Right kidney (tissue), 1 donor: Measurements from ENCODE around the gene NPHP4.

Source experiments
- DNase-seq: peaks from one replicate; pipeline ENCODE4 v3.0.0-alpha.2; 2016

Gene NPHP4

DNA sequence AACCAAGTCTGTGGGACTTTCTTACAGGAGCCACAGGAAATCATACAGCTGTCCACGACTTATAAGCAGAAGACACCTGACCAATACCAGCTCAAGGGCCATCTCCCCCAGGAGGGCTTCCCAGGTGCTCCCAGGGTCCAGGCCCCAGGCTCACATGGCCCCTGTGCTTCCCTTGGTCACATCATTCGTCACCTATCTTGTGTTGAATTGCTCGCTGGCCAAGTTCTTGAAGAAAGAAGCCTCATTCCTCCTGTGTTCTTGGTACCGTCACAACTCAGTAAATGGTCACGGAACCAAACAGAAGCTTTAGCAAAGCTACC lies 3.0 kb downstream of the NPHP4 start:
- no peak for DNase-seq

DNA sequence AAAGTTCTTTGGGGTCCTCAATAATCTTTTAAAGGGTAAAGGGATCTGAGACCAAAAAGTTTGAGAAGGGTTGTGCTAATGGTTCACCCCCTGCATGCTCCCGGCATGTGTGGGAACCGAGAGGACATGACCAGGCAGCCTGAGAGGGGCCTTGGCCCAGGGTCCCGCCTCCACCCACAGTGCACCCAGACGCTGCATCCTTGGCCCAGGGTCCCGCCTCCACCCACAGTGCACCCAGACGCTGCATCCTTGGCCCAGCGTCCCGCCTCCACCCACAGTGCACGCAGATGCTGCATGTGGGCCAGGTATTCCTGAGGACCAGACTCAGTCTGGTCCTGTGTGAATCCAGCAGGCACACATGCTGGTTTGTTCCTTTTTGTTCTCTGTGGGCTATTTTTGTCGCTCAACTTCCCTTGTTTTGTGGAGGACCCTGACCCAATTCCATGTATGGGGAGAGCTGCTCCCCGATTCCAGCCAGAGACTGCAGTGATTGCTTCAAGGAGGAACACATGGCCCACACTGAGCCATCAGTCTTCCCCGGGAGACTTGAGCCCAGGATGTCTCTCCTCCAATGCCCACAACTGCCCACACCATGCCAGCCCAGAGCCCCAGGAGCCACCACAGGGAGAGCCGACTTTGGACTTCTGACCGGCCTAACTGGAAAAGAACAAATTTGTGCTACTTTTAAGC lies 3.5 kb downstream of the NPHP4 start:
- no peak for DNase-seq

DNA sequence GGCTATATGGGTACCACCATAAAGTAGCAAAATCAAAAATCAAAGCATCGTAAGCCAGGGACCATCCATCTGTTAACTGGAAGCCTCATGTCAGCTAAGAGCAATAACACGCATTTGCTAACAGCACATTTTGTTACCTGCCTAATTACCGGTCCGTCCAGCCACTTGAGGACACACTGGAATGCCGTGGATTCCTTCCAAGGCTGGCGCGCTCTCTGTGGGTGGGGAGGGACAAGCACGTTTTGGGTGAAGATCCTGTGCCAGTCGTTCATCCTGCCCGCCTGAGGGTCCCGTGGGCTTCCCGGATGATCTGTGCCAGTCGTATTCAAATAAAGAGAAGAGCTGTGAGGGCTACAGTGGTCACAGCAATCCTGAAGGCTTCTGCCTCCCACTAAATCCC lies 6.2 kb downstream of the NPHP4 start:
- no peak for DNase-seq

DNA sequence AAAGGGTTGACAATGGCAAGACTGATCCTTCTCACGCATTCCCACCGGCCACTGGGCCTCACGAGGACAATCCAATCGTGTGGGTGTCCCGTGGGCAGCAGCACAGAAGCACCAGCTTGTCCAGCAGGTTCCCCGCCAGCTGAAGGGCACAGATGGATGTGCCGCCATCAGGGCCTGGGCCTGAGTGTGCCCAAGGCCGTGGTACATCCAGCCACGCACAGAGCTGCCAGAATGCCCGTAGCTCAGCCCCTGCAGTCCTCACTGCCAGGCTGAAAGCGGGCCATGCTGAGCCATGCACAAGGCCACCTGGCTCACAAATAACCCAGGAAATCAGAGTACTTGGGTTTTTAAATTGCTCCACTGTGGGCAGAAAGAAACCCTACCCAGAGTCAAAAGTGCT lies 7.0 kb downstream of the NPHP4 start:
- DNase-seq, result no peak

DNA sequence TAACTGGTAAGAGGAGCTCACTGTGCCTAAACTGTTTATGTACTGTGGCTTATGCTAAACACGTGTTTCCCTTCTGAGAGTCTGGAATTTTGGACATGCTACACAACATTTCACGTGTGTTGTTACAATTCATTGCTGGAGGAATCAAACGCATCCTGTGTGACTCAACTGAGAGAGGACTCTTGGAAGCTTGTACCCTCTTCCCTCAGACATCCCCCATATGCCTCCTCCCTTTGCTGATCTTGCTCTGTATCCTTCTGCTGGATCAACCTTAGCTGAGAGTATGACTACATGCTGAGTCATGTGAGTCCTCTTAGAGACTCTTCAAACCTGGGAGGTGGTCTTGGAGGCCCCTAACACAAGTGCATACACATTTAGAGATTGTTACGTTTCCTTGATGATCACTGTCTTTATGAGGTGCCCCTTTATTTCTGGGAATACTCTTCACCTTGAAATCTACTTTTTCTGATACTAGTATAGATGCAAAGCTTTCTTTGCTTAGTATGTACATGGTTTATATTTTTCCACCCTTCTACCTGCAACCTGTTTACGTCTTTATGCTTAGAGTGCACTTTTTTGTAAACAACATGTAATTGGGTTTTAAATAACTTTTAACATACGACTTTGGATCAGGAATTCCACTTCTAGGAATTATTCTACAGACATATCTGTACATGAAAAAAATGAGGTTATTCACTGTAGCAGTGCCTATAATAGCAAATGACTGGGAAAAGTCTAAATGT lies 8.7 kb downstream of the NPHP4 start:
- DNase-seq, result no peak

DNA sequence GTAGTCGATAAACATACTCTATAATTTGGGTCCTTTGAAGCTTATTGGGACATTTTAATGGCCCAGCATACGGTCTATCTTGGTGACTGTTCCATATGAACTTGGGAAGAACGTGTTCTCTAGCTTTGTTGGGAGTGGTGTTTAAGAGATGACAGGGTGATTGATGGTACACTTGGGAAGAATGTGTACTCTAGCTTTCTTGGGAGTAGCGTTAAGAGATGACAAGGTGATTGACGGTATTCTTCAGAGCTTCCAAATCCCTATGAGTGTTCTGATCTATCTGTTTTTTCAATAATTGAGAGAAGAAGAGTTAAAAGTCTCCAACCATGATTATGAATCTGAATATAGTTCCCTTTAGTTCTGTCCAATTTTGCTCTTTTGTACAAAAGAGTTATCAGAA lies 9.4 kb downstream of the NPHP4 start:
- DNase-seq, result no peak

DNA sequence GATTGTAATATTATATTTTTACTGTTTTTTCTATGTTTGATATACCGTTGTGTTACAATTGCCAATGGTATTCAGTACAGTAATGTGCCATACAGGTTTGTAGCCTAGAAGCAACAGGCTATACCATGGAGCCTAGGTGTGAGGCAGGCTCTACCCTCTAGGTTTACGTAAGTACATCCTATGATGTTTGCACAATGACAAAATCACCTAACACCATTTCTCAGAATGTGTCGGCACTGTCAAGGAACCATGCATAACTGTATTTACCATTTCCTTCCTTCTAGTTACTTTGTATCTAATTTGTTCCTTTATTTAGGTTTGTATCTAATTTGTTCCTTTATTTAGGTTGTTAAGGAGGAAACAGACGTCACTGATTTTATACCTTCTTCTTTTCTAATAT lies 9.9 kb downstream of the NPHP4 start:
- no peak for DNase-seq

DNA sequence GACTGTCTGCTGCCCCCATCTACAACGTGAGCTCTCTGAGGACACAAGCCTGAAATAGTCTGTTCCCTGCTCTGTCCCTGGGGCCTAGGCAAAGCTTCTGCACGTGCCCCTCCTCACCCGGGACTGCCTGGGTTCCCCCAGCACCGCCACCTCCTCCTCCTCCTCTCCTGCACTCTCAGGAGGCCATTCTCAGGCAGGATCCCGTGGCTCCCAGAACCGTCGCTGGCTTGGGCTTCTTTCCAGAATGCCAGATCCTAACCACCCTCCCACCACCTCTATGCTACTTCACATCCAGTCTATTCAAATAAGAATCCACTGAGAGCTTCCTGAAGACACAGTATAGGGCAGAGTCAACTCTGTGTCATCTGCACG lies 11.2 kb downstream of the NPHP4 start:
- no peak for DNase-seq

DNA sequence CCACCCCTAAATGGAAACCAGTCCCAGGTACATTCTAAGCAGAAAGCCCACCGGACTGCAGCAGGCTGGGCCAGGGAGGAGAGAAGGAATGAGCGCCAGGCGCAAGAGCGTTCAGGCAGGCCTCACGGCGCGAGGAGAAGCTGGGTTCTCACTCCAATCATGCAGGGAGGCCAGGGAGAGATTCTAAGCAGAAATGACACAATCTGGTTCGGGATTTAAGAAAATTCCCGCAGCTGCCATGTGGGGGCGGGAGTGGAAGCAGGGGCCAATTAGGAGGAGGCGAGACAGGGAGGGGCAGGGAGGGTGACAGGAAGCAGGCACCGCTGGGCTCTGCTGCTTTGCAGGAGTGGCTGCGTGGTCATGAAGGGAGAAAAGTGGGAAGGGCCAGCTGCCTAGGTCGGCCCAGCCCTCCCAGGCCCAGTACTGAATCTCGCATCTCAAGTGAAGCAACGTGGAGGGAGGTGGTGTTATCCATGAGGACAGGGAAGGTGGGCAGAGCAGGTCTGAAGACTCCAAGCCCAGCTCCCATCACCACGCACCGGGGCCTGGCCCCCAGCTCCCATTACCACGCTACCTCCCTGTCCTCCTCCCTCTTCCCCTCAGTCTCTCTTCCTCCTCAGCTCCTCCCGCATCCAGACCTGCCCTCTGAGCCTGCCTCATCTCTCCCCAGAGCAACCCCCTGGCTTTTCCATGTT lies 11.8 kb downstream of the NPHP4 start:
- DNase-seq, result peak; percentile 25

DNA sequence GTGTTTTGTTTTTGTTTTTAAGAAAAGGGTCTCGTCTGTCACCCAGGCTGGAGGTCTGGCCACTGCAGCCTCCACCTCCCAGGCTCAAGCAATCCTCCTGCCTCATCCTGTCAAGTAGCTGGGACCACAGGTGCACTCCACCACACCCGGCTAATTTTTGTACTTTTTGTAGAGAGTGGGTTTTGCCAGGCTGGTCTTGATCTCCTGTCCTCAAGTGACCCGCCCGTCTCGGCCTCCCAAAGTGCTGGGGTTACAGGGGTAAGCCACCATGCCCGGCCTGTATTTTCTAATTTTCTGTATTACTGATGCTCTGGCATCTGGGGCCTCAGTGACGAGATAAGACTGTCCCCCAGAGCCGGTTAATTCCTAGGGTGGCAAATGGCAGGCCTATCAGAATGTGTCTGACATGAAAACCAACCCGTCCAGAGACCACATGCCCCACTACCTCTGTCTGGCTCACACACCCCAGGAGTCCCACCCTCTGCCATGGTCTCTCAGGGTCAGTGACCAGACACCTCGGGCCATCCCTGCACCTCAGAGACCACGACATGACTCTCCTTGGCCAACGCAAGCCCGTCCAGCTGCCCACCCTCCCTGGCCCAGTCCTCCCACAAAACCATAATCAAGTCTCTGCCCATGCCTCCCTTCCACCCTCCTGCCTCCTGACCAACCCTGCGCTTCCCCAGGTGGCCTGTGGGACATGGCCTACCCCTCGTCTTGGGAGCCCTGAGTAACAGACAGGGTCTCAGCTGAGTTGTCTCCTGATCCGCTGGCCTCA lies 12.5 kb downstream of the NPHP4 start:
- DNase-seq, result no peak

DNA sequence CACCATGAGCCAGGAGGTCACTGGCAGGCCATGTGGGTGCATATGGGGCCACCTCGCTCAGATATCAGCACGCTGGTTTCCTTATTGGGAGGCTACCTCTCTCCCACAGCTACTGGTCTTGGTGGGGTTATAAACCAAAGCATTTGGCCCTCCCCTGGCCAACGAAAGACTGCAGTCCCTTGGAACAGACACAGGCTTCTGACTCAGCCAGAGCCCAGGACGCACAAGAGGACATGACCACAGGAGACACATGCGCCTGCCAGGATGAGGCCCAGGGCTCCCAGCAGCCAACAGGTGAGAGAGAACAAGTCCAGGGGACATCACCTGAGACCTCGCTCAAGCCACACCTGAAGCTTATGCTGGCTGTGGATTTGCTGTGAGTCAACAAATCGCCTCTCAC lies 13.8 kb downstream of the NPHP4 start:
- no peak for DNase-seq

DNA sequence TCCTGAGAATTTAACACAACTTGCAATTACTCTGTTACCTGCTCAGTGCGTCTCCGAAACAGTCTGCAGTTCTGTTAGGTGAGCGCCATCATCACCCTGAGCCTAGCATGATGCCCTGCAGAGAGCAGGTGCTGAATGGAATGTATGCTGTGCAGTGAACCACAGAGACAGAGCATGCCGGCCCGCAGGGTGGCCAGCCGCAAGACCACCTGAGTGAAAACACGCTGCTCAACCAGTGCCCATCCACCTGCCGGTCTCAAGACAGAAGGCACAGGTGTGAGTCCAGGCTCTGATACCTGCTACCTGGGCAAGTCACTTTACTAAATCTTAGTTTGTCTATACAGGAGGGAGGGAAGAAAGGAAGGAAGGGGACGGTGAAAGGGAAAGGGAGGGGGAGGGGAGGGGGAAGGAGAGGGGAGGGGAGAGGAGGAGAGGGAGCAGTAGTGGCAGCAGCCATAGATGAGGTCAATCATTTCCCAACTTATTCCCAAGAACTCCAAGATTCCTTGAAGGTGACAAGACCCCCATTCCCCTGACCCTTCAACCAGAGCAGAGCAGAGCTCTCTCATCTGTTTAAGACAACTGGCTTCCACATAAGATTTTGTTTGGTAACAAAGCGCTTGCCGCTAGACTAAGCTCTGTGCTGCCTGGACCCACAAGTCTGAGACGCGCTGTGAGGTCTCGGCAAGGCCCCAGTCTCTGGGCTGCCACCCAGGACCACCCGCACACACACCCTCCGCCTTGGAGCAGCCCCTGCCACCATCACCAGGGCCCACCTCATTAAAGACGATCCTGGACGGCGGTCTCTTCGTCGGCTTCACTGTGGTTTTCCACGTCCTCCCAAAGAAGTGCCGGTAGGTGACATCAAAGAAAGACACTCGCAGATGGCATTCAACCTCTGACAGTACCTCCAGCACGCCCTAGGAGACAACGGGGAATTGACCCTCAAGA lies 14.5 kb downstream of the NPHP4 start:
- no peak for DNase-seq

DNA sequence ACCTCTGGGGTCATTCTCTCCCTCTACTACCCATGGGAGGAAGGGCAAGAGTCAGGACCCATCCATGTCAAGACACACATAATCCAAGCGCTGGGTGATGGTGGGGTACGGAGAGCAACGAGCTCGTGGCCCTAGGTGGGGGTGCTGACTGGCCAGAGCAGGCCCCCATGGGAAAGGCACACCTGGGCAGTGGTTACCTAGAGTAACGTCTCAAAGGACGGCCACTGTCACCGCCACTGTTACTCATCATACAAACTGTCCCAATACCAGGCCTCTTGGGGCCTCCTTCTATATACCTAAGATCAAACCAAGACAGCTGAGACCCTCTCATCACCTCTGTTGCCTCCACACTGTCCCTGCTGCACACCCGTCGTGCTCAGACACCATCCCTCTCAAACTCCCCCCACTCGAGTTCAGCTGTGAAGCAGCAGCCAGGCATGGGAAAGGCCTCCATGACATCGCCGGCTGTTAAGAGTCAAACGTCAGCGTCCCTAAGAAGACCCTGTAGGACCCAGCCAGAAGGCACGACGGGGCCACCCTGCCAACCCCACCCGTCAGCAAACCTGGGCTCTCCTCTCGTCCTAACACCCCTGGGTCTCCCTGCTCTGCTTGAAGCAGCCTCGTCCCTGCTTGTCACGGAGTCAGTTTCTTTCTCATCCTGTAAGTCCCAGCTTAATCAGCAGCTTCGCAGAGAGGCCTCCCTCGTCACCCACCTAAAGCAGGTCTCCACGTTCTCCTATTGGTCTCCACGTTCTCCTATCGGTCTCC lies 15.3 kb downstream of the NPHP4 start:
- no peak for DNase-seq

DNA sequence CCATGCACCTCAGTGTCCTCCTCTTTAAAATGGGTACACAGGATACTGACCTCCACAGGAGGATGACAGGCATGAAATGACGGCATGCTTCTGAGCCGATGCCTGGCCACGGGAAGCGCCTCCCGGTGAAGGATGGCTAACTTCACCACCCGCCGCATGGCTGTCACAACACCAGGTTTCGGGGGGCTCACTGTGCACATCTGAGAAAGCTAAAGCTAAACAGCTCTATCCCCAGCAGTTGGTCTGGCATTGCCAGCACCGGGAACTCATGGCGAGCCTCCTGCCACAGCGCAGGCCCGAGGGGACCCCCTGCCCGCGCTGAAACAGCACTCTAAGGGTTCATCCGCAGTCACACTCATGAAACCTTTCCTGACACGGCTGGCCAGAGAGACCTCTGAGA lies 16.0 kb downstream of the NPHP4 start:
- DNase-seq, result no peak

DNA sequence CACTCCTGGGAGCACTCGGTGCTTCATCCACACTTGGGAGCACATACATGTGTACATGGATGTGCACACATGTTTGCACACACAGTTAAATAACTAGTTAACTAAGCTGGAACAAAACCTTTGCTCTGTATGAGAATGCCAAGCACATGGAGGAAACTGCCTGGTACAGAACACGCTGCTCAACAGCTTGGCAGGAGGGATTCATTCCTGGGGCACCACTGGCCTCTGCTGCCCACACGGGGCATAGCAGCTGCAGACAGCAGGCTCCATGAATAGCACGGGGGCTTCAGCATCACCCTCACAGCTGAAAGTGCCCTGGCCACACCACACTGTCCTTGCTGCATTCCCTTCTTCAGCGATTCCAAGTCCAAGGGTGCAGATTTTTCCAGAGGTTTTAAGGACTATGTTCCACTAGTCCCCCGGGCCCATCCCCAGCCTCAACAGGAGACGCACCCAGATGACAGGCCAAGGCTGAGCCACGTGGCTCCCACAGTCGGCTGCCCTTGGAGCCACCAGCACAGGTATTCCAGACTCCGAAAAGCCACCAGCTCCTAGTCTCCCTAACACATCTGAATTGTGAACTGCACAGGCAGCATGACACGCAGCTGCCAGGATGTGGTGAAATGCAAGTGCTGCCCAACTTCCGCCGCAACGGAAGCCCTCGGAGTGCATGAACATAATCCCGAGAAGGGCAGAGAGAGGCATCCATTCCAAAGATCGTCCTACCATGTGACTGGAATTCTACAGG lies 16.9 kb downstream of the NPHP4 start:
- DNase-seq, result peak; percentile 21

DNA sequence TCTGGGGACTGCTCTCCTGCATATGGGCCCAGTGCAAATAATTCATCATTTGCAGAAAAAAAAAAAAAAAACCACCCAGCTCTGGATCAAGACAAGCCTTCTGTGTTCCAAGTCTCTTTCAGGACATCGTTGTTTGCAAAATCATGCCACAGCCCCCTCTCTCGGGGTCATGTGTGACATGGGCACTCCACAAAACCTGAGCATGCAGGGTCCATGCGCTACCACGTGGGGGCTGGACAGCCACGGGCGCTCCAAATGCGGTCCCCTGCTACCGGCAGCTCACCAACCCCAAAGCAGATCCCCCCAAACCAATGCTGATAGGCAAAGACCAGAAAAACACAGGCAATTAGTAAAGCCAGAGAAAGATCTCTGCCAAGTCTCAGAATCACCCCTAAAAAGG lies 17.6 kb downstream of the NPHP4 start:
- no peak for DNase-seq

DNA sequence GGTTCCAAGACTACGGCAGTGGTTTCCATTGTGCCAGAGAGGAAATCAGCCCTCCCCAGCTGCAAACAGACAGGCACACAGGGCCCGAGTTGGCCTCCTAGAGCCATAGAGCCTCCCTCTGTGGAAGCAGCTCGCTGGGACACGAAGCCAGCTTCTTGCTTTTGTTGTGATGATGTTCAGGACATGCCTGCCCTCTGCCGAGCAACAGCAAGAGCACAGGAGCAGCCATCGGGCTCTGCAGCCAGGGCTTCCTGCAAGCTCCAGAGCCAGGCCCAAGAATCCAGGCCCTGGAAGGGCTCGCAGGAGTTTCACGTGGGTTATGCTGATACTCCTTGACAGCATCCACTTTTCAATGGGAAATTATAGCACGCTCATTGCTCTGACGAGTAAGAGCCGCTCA lies 18.5 kb downstream of the NPHP4 start:
- DNase-seq, result no peak

DNA sequence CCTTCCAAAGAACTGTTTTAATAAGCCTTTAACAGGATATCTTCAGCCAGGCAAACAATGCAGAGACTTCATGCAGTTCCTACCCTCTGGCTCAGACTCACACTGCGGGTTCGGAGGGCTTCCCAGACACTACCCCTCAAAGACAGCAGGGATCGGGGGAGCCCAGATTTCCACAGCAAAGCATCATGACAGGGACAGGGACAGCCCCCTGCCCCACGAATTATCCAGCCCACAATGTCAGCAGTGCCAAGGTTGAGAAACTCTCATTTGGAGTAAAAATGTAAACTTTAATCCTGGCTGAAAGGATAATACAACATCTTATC lies 20.1 kb downstream of the NPHP4 start:
- no peak for DNase-seq

DNA sequence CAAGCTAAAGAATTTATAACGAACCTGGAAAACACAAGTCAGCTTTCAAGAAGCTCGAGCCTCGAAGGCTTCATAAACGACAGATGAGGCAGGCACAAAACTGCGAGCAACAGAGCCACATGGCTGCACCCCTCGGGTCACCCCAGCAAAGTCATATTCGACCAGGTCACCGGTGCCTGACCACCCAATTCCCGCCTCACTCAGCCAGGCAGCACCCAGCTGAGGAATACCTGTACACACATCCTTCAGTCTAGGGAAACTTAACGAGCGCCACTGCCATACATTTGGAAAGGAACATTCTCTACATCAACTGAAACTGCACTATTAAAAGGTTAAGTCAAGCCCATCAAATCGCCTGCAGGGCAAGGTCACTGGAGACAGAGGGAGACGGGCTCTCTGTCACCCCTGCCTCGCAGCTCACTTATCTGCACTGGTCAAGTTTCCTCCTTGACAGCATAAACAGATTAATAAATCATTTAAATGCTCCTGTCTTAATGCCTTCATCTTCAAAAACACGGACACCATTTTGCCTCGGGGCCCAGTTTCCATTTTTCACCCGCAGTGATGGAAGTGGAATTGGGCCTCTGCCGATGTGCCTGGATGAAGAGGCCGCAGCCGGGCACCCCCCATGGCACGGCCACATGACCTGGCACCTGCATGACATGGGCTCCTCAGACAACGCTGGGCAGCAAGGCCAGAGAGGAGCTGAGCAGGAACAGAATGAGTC lies 20.6 kb downstream of the NPHP4 start:
- DNase-seq, result no peak
